Transverse colon (tissue), 4 donors: ENCODE data around the gene MOB1A. TPM values are rescaled to one million over a fixed set of nuclear protein-coding genes. Genes with fewer than 3 reads are reported as not detected.
"Not testable (repeated sequence)": the region's sequence is repeated elsewhere in the genome, so short reads cannot be mapped to it uniquely, and the experiment has no call there.

Experiments used
- DNase-seq: peaks from one replicate; pipeline ENCODE4 v3.0.0-alpha.2; 2019
- H3K27ac ChIP-seq, 4 donors: fragments of 200-600 bp; sonication (generic); 2 replicates each; pipeline ENCODE4 v1.5.1; 2016 to 2018; ENCODE audit warnings: inconsistent platforms in 4 of 4
- H3K27me3 ChIP-seq: fragments of 200-600 bp; sonication (generic); 2 replicates; pipeline ENCODE4 v1.5.1; 2017; ENCODE audit warnings: inconsistent platforms
- H3K36me3 ChIP-seq, 4 donors: fragments of 200-600 bp; sonication (generic); 2 replicates each; pipeline ENCODE4 v1.5.1; 2017 to 2019; ENCODE audit warnings: inconsistent platforms in 4 of 4
- H3K4me1 ChIP-seq, 4 donors: fragments of 200-600 bp; sonication (generic); 2 replicates each; pipeline ENCODE4 v1.5.1; 2017 to 2020; ENCODE audit warnings: inconsistent platforms in 4 of 4
- H3K4me3 ChIP-seq, 4 donors: fragments of 200-600 bp; sonication (generic); 1 replicate in 1 of 4; 2 replicates in 3 of 4; pipeline versions ENCODE4 v1.5.1 to v1.6.1; 2017 to 2019; ENCODE audit warnings: inconsistent platforms in 4 of 4
- H3K9me3 ChIP-seq, 2 donors: fragments of 200-600 bp; sonication (generic); 2 replicates each; pipeline ENCODE4 v1.5.1; 2017 to 2019; ENCODE audit warnings: inconsistent platforms in 2 of 2
- CTCF ChIP-seq, 5 experiments: fragments of 200-600 bp in 3 of 5; fragments of 450-650 bp in 2 of 5; sonication (generic) in 3 of 5; IDR thresholded peaks; 1 replicate in 2 of 5; 2 replicates in 3 of 5; pipeline ENCODE4 v1.5.1; 2016 to 2017; ENCODE audit warnings: antibody characterized with exemption in 5 of 5, inconsistent platforms in 3 of 5, mild to moderate bottlenecking in 2 of 5, moderate library complexity in 1 of 5
- EP300 ChIP-seq: sonication (generic); formaldehyde crosslinking; IDR thresholded peaks from one replicate; pipeline ENCODE4 v1.6.1; 2017; ENCODE audit warnings: antibody characterized with exemption, low read depth
- POLR2A ChIP-seq: fragments of 450-650 bp; IDR thresholded peaks from one replicate; pipeline ENCODE4 v1.6.1; 2016; ENCODE audit warnings: antibody characterized with exemption, mild to moderate bottlenecking, moderate library complexity
- POLR2AphosphoS5 ChIP-seq, 3 donors: sonication (generic); formaldehyde crosslinking; IDR thresholded peaks; one replicate each; pipeline ENCODE4 v1.6.1; 2016; ENCODE audit warnings: antibody characterized with exemption in 3 of 3
- WGBS, 2 donors: methylation state at CpG; one replicate each; pipeline ENCODE4 v1.1.5; 2018; ENCODE audit warnings: low coverage in 1 of 2; 5-methylcytosine and 5-hydroxymethylcytosine counted together
- in situ Hi-C, 4 donors: fragments of 200-750 bp; cut with MboI; loops; one replicate each; pipeline versions ENCODE4 v1.15.0 to v1.15.1; 2017; ENCODE audit warnings: low sequenced_read_pairs in 3 of 4, low pct_ligation_motif_present in 1 of 4, low pct_unique_long_range_greater_than_20kb in 1 of 4
- intact Hi-C: fragments of 100-400 bp; cut with DNase I; formaldehyde crosslinking; loops from one replicate; pipeline ENCODE4 v1.15.1; 2023; ENCODE audit warnings: low total_unique reads
- total RNA-seq, 4 donors: library from RNA; depleted of rRNA; stranded (reverse); fragments of >200 nt; gene quantifications; one replicate each; pipeline ENCODE4 v1.1.0, GENCODE V29; 2016

Gene MOB1A
- total RNA-seq, 4 donors from 2014 or later: 43.0 to 91.9 (median 68.8) TPM

- WGBS, 2 donors: 80 to 85% methylated on average over 3 of the region's 3 CpGs
- Histone ChIP-seq H3K36me3 (no peaks in the 10 kb centered on the region), H3K27ac (no peak overlapping the region), H3K9me3 (no peaks in the 10 kb centered on the region), H3K27me3 (peaks cover 15% of the 10 kb centered on the region), H3K4me1 (no peaks in the 10 kb centered on the region), H3K4me3 (no peak overlapping the region)
- no peak for TF ChIP-seq POLR2A
- no peak for TF ChIP-seq POLR2AphosphoS5 (IDR thresholded peaks at IDR 0.05)
- TF ChIP-seq CTCF (IDR thresholded peaks at IDR 0.05): no peak
- TF ChIP-seq EP300: no peak
- in situ Hi-C loops: loop anchor here in 3 of 4 donors (25.0 kb wide), 2 partner anchors 291 to 316 kb away; partner anchors contain the start of gene STAMBP (in 2 of the 3)
- intact Hi-C loops: no loop called here
- no peak for DNase-seq
Measured at GRCh38 chr2:74128206-74128605, 50.5 kb downstream of the MOB1A start.

- H3K27me3 ChIP-seq, H3K4me3 ChIP-seq, DNase-seq, H3K4me1 ChIP-seq, intact Hi-C loops, H3K36me3 ChIP-seq, H3K27ac ChIP-seq, H3K9me3 ChIP-seq, in situ Hi-C loops: not testable (repeated sequence)
- WGBS, 2 donors: 100% methylated on average over 9 of the region's 29 CpGs; no CpG with 5 or more reads in 1 of the 2 donors
Measured at GRCh38 chr2:74123955-74124354, 54.7 kb downstream of the MOB1A start.

GRCh38 chr2:74121846-74122245, 56.8 kb downstream of the MOB1A start:
- in situ Hi-C loops, H3K9me3 ChIP-seq: not testable (repeated sequence)

GRCh38 chr2:74119912-74120825, 58.5 kb downstream of the MOB1A start:
- H3K4me3 ChIP-seq: peak overlapping the region; percentile 59 to 94 (median 78)
- no peaks in the 10 kb centered on the region for H3K36me3 ChIP-seq
- 4 to 11% methylated on average over 5 to 33 of the region's 59 CpGs for WGBS, 2 donors
- H3K4me1 ChIP-seq: peaks cover 0 to 10% (median 3%) of the 10 kb centered on the region in 4 donors
- H3K9me3 ChIP-seq: peaks cover 4 to 8% of the 10 kb centered on the region in 2 donors
- intact Hi-C loops (no loop called here), in situ Hi-C loops (no loop called here)
- peak overlapping the region; percentile 84 to 93 (median 88) for H3K27ac ChIP-seq
- TF ChIP-seq CTCF (IDR thresholded peaks at IDR 0.05) (peak; percentile 43 to 64 (median 60)), POLR2AphosphoS5 (IDR thresholded peaks at IDR 0.05) (peak in 2 of 3 donors; percentile 40 to 56), POLR2A (peak; percentile 47), EP300 (no peak)
- no peaks in the 10 kb centered on the region for H3K27me3 ChIP-seq
- peak; percentile 89 for DNase-seq

More at GRCh38 chr2:74121846-74122245, 56.8 kb downstream of the MOB1A start:
- intact Hi-C loops, H3K4me3 ChIP-seq, H3K27ac ChIP-seq, H3K4me1 ChIP-seq, DNase-seq, H3K36me3 ChIP-seq, H3K27me3 ChIP-seq: not testable (repeated sequence)
- WGBS, 2 donors: 100% methylated on average over 1 of the region's 1 CpG

GRCh38 chr2:74119339-74119738, 59.3 kb downstream of the MOB1A start:
- in situ Hi-C loops: no loop called here
- peaks cover 0 to 10% (median 3%) of the 10 kb centered on the region in 4 donors for H3K4me1 ChIP-seq
- intact Hi-C loops: no loop called here
- DNase-seq: no peak
- no peaks in the 10 kb centered on the region for H3K36me3 ChIP-seq
- no peaks in the 10 kb centered on the region for H3K27me3 ChIP-seq
- peak overlapping the region in 1 of 4 donors; percentile 93 for H3K27ac ChIP-seq
- H3K4me3 ChIP-seq: peak overlapping the region in 1 of 4 donors; percentile 85
- H3K9me3 ChIP-seq: peaks cover 4 to 8% of the 10 kb centered on the region in 2 donors
- no peak for TF ChIP-seq POLR2A
- no peak for TF ChIP-seq CTCF (IDR thresholded peaks at IDR 0.05)
- TF ChIP-seq POLR2AphosphoS5 (IDR thresholded peaks at IDR 0.05): no peak
- no peak for TF ChIP-seq EP300
